ENCODE measurements around the gene GPATCH1. TPM values are rescaled to one million over a fixed set of nuclear protein-coding genes. Genes with fewer than 3 reads are reported as not detected.
"Not testable (repeated sequence)": the region's sequence is repeated elsewhere in the genome, so short reads cannot be mapped to it uniquely, and the experiment has no call there.

GPATCH1 gene
- total RNA-seq, 1 donor from 2014 or later: 14.1 TPM

DNA sequence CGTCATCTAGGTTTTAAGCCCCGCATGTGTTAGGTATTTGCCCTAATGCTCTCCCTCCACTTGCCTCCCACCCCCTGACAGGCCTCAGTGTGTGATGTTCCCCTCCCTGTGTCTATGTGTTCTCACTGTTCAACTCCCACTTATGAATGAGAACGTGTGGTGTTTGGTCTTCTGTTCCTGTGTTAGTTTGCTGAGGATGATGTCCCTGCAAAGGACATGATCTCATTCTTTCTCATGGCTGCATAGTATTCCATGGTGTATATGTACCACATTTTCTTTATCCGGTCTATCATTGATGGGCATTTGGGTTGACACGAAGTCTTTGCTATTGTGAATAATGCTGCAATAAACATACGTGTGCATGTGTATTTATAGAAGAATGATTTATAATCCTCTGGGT, 73.3 kb downstream of the GPATCH1 start:
- intact Hi-C loops (cut with micrococcal nuclease): not testable (repeated sequence)

DNA sequence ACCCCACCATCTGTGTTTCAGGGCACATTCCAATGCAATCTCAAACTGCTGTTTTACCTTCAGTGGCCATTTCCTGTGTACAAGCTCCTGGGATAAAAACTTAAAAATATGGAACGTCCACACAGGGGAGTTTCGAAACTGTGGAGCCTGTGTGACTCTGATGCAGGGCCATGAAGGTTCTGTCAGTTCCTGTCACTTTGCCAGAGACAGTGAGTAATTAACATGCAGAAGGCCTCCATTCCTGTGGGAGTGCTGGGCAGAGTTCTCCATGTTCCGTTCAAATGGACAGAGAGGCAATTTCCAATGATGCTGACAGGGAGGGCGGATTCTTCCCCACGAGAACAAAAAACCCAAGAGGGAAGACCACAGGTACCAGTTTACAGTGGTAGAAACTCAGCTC, 75.4 kb downstream of the GPATCH1 start:
- intact Hi-C loops (cut with micrococcal nuclease): no loop called here

DNA sequence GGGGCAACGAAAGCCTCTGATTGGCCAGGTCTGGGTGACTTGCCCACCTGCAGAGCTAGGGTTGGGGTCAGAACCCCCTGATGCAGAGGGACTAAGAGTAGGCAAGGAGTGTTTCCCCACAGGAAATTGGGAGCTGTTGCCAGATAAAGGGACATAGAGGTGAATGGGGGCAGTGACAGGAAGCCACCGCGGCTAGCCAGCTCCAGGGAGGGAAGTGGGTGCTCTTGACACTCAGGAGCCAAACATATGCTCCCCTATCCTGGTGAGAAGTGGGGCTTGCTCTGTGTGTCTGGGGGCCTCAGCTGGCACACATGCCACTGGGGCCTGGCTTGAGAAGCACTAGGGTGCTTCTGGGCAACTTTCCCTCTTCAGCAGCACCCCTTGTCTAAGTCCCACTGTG, 76.9 kb downstream of the GPATCH1 start:
- intact Hi-C loops (cut with micrococcal nuclease): no loop called here

DNA sequence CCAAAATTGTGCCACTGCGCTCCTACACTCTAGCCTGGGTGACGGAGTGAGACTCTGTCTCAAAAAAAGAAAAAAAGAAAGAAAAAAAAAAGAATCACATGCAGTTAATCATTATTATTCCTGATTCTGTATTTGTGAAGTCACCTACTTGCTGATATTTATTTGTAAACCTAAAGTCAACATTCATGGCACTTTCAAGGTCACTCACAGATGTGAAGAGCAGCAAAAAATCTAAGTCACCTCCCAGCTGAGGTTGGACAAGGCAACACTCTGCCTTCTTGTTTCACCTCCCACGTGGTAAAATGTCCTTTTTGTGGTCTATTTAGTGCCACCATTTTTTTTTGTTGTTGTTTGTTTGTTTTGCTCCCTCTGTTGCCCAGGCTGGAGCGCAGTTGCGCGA, 77.4 kb downstream of the GPATCH1 start:
- intact Hi-C loops (cut with micrococcal nuclease): no loop called here

DNA sequence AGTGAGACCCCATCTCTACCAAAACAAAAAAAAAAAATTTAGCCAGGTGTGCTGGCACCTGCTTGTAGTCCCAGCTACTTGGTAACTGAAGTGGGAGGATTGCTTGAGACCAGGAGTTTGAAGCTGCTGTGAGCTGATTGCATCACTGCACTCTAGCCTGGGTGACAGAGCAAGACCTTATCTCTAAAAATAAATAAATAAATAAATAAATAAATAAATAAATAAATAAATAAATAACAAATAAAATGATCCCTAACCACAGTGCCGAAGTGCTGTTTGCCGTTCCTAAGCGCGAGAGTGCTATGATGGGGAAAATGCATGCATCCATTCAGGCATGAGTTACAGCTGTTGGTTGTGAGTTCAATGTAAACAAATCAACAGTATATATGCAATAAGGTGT, 78.2 kb downstream of the GPATCH1 start:
- intact Hi-C loops (cut with micrococcal nuclease): no loop called here

DNA sequence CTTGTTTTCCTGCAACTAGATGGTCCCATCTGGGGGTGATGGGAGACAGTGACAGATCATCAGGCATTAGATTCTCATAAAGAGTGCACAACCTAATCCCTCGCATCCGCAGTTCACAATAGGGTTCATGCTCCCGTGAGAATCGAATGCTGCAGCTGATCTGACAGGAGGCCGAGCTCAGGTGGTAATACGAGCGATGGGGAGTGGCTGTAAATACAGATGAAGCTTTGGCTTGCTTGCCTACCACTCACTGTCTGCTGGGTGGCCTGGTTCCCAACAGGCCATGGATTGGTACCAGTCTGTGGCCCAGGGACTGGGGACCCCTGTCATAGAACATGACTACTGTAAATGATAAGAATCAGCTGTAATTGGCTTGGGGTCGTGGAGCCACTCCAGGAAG, 78.9 kb downstream of the GPATCH1 start:
- intact Hi-C loops (cut with micrococcal nuclease): loop anchor here (1.0 to 2.0 kb wide), 2 partner anchors 15 to 17 kb away; no protein-coding TSS in a partner anchor

DNA sequence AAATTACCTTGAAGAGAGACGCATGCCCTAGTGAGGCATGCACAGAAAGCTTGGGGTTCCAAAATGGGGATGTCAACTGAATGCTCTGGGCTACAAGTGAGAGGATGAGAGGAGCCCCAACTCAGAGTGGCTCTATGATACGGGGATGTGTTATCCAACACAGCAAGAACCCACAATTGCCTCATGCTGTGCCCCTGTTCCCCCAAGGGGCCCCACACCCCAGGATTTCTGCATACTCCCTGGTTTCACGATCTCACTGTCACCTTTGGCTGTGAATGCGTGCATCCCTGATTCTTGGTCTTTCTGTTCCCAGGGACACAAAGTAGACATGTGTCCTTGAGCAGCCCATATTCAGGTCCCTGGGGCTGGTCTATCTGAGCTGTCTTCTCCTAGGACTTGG, 80.2 kb downstream of the GPATCH1 start:
- intact Hi-C loops (cut with micrococcal nuclease): loop anchor here (2.0 kb wide), 1 partner anchor 16 kb away; no protein-coding TSS in a partner anchor

DNA sequence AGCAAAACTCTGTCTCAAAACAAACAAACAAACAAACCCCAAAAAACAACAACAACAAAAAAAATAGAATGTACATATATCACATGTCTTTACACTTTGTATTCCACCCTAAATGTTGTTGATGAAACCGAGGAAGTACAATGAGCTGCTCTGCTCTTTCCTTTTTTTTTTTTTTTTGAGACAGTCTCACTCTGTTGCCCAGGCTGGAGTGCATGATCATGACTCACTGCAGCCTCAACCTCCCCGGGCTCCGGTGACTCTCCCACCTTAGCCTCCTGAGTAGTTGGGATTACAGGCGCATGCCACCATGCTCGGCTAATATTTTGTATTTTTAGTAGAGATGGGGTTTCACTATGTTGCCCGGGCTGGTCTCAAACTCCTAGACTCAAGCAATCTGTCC, 82.5 kb downstream of the GPATCH1 start:
- intact Hi-C loops (cut with micrococcal nuclease): no loop called here

DNA sequence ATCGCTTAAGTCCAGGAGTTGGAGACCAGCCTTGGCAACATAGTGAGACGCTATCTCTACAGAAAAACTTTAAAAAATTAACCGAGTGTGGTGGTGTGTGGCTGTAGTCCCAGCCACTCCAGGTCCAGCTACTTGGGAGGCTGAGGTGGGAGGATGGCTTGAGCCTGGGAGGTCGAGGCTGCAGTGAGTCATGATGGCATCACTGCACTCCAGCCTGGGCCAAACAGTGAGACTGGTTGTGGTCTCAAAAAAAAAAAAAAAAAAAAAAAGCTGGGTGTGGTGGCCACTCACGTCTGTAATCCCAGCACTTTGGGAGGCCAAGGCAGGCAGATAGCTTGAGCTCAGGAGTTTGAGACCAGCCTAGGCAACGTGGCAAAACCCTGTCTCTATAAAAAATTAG, 85.1 kb downstream of the GPATCH1 start:
- intact Hi-C loops (cut with micrococcal nuclease): not testable (repeated sequence)

DNA sequence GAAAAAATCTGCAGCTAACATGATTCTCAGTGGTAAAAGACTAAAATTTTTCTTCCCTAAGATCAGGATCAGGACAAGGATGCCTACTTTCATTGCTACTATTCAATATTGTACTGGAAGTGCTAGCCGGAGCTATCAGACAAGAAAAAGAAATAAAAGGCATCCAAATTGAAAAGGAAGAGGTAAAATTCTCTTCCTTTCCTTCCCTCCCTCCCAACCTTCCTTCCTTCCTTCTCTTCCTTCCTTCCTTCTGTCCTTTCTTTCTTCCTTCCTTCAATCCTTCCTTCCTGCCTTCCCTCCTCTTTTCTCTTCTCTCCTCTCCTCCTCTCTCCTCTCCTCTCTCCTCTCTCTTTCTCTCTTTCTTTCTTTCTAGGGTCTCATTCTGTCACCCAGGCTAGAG, 86.5 kb downstream of the GPATCH1 start:
- intact Hi-C loops (cut with micrococcal nuclease): no loop called here

DNA sequence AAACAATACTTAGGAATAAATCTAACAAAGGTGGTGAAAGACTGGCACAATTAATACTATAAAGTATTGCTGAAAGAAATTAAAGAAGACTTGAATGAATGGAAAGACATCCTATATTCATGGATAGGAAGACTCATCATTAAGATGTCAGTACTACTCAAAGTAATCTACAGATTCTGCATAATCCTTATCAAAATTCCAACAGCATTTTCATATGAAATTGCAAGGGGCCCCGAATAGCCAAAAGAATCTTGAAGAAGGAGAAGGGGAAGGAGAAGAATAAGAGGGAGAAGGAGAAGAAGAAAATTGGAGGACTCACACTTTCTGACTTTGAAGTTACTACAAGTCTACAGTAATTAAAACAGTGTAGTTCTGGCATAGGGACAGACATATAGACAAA, 87.5 kb downstream of the GPATCH1 start:
- intact Hi-C loops (cut with micrococcal nuclease): no loop called here

DNA sequence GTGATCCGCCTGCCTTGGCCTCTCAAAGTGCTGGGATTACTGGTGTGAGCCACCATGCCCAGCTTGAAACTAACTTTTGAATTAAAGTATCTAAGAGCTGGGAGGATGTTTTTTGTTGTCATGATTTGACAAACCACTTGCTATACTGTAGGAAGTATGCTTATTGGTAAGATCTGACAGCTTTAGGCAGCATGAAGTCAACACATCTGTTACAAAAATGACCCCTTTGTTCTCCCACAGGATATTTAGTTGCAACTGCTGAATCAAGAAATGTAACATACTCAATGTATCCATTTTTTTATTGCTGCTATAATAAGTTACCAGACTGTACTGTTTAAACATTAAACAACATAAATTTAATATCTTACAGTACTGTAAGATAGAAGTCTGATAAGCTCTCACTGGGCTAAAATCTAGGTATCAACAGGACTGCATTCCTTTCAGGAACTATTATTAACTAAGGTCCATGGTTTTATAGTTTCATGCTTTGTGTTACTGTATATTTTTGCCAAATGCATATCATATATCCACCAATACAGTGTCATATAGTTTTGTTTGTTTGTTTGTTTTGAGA, 90.3 kb downstream of the GPATCH1 start:
- intact Hi-C loops (cut with micrococcal nuclease): loop anchor here (10.0 kb wide), 1 partner anchor 587 kb away; the partner anchor contains the start of gene PDCD5

DNA sequence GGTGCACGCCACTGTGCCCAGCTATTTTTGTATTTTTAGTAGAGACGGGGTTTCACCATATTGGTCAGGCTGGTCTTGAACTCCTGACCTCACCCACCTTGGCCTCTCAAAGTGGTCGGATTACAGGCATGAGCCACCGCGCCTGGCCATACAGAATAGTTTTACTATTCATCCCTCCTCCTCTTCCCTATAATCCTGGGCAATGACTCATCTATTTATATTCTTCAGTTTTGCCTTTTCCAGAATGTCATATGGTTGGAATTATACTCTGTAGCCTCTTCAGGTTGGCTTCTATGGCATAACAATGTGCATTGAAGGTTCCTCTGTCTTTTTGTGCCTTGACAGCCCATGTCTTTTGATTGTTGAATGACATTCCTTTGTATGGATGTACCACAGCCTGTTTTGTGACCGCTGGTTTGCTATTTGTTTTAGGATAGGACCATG, 91.0 kb downstream of the GPATCH1 start:
- intact Hi-C loops (cut with micrococcal nuclease): loop anchor here (10.0 kb wide), 1 partner anchor 587 kb away; the partner anchor contains the start of gene PDCD5

DNA sequence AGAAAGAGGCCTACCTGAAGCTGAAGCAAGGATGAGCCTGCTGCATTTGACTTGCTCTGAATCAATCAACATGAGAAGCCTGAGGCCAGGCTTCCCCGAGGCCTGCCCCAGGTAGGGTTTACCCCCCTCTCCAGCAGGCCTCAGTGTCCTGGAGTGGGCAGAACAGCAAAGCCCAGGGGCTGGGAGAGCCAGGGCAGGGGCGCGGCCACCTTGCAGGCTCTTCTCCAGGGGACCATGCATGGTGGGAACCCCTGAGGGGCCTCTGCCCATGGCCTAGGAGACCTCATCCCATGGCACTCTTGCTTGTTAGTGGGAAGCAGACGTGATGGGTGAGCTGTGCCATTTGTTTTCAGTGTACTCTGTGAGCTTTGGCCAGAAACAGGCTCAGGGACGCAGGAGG, 93.2 kb downstream of the GPATCH1 start:
- intact Hi-C loops (cut with micrococcal nuclease): loop anchor here (10.0 kb wide), 1 partner anchor 589 kb away; the partner anchor contains the start of gene PDCD5

DNA sequence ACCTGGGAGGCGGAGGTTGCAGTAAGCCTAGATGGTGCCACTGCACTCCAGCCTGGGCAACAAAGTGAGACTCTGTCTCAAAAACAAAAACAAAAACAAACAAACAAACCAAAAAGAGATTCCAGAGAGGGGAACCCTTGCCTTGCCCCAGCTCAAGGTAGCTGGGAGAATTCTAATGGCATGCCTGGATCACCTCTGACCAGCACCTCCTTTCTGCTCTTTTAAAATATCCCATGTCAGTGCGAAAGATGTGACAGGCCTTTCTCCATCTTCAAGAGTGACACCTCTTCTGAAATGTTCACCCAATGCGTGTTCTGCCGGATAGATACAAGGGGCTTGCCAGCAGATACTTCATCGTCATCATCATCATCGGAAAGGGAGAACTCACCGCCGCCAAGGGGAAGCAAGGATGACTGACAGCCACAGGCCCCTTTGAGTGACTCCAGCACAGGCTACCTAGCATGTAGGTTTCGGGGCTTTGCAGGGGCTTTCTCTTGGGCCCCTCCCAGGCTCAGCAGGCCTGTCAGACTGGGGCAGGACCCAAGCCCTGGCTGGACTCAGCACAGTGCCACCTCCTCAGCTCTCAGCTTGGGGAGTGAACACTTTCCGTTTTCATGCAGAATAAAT, 94.3 kb downstream of the GPATCH1 start:
- intact Hi-C loops (cut with micrococcal nuclease): loop anchor here (5.0 to 10.0 kb wide), 2 partner anchors 498 to 590 kb away; partner anchors contain the start of genes ANKRD27, PDCD5 and RGS9BP

DNA sequence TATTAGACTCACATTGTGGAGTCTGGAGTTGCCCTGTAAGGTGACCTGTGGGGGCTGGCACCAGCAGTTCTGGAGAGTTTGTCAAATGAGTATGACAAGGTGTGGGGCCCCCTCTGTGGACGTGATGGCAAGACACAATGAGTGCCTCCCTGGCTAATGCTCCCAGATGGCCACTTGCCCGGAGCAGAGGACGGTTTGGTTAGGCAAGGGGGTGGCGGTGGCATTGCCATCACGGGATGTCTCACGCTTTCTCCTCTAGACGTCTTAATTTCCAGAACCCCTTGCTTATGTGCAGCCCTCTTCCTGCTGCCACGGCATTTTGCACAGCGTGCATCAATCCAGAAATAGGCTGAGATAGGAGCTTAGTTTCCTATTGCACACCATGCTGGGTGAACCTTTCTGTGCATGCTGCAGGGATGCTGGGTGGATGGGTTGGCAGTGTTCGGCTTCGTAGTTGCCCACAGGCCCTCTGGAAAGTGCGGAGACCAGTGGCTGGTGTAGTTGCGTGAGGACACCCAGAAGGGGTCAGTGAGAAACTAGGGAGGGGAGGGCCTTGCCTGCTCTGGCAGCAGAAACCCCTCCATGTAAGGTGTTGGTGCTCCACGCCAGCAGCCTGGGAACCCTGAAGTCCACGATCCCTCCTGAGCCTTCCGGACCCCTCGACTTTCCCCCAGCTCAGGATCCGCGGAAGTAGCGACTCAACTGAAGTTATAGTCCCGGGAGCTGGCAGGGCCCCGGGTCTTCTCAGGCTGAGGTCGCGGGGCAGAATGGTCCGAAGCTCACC, 95.1 kb downstream of the GPATCH1 start:
- intact Hi-C loops (cut with micrococcal nuclease): loop anchor here (2.0 to 10.0 kb wide), 3 partner anchors 483 to 591 kb away; partner anchors contain the start of genes ANKRD27, PDCD5 and RGS9BP

DNA sequence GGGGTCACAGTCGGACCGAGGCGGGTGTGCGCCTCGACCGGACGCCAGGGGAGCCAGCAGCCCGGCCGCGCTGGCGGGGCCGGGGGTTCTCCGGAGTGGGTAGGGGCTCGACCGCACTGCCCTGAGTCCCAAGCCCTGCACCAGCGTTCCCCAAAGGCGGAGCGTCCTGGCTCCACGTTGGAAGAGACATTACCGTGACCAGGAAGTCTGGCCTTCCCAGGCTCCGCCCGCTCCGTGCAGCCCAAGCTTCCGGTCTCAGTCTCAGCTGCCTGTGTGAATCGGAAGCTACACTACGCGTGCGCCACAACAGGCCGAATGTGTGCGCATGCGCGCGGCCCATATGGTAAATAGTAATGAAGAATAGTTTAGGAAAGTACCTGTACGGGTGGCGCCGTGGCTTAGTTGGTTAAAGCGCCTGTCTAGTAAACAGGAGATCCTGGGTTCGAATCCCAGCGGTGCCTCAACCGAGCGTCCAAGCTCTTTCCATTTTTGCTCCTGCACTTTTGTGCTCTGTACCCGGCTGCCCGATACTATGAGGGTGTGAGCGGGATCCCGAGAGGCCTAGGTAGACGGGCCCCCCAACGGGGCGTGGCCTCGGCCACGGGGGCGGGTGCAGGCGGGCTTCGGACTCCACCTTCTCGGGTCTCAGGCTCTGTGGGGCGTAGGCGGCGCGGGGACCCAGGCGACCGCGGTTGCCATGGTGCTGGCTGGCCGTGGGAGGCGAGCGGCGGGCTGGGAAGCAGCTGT, 95.9 kb downstream of the GPATCH1 start:
- intact Hi-C loops (cut with micrococcal nuclease): loop anchor here (1.0 to 10.0 kb wide), 8 partner anchors 17 to 592 kb away; partner anchors contain the start of genes ANKRD27, CEBPG, FAAP24 and PDCD5

DNA sequence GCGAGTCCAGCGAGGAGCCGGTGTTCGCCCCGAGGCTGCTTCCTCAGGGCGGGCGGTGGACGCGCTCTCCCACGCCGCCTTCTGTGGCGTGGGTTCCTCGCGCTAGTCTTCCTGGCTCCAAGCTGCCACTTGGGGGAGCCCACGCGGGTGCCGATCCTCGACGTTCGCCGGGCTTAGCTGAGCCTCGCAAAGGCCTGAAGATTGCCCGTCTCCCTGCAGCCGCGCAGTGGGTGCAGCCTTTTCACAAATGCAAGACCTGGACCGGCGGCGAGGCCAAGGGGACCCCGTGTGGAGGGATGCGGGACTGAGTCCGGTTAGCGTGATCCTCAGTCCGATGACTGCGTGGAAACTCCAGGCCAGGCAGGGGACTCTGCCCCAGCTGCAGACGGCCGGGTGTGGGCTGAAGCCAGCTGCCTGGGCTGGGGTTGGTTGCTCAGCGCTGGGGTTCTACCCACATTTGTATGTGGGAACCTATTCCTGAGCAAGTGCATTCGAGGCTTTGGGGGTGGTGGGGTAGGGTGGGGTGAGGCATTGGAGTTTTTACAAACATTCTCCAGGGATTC, 96.5 kb downstream of the GPATCH1 start:
- intact Hi-C loops (cut with micrococcal nuclease): loop anchor here (1.0 to 10.0 kb wide), 8 partner anchors 17 to 593 kb away; partner anchors contain the start of genes ANKRD27, CEBPG, FAAP24 and PDCD5
